HEK293 (cell line): Measurements from ENCODE around the gene NPTN.

Source experiments
- CTCF ChIA-PET: fragments of 350-600 bp; formaldehyde crosslinking; extraction: SDS; loops from one replicate; lab custom pipeline; 2021; ENCODE audit warnings: antibody characterized with exemption; lab: Yijun Ruan, JAX
- POLR2A ChIA-PET: fragments of 300-600 bp; formaldehyde crosslinking; extraction: SDS; loops from one replicate; lab custom pipeline; 2020; ENCODE audit warnings: antibody characterized with exemption, inconsistent platforms; lab: Yijun Ruan, JAX
- H3K27ac ChIP-seq: fragments of 200-500 bp; sonication (Bioruptor generic); 2 replicates; pipeline ENCODE4 v1.5.1; 2014; ENCODE audit warnings: low read depth, low read length, control low read depth, inconsistent platforms; ENCODE audit errors: extremely low read depth
- H3K36me3 ChIP-seq, 2 experiments: fragments of 200-500 bp in 1 of 2; sonication (Bioruptor generic) in 1 of 2; 1 replicate in 1 of 2; 2 replicates in 1 of 2; pipeline ENCODE4 v1.5.1; 2014 to 2017; ENCODE audit warnings: inconsistent platforms in 2 of 2, low read length in 2 of 2; ENCODE audit not compliant: control insufficient read depth in 2 of 2, insufficient read depth in 1 of 2
- H3K4me1 ChIP-seq: fragments of 200-500 bp; sonication (Bioruptor generic); 2 replicates; pipeline ENCODE4 v1.5.1; 2014; ENCODE audit warnings: mild to moderate bottlenecking, low read length, inconsistent platforms; ENCODE audit not compliant: control insufficient read depth, insufficient read depth
- H3K4me3 ChIP-seq: 2 replicates; pipeline ENCODE4 v1.5.1; 2011; ENCODE audit warnings: low read depth, mild to moderate bottlenecking, control low read depth, low read length, moderate library complexity
- H3K9me3 ChIP-seq: fragments of 200-500 bp; sonication (Bioruptor generic); 2 replicates; pipeline ENCODE4 v1.5.1; 2014; ENCODE audit warnings: low read depth, low read length, inconsistent platforms; ENCODE audit not compliant: control insufficient read depth, insufficient read depth
- INSM2 ChIP-seq: fragments of 450-650 bp; formaldehyde crosslinking; IDR thresholded peaks from 2 replicates; pipeline ENCODE4 v1.5.1; 2016; ENCODE audit warnings: missing biosample characterization, missing genetic modification characterization
- PRDM1 ChIP-seq: fragments of 450-650 bp; formaldehyde crosslinking; IDR thresholded peaks from 2 replicates; pipeline ENCODE4; 2016; ENCODE audit warnings: missing biosample characterization, missing genetic modification characterization
- PRDM6 ChIP-seq: fragments of 450-650 bp; formaldehyde crosslinking; IDR thresholded peaks from 2 replicates; pipeline ENCODE4 v1.5.1; 2017; ENCODE audit warnings: missing biosample characterization, missing genetic modification characterization
- TSHZ1 ChIP-seq: fragments of 450-650 bp; formaldehyde crosslinking; IDR thresholded peaks from 2 replicates; pipeline ENCODE4 v1.5.1; 2016; ENCODE audit warnings: missing biosample characterization, missing genetic modification characterization, borderline replicate concordance
- ZEB2 ChIP-seq: fragments of 450-650 bp; formaldehyde crosslinking; IDR thresholded peaks from 2 replicates; pipeline ENCODE4 v1.5.1; 2016; ENCODE audit warnings: missing biosample characterization, missing genetic modification characterization
- ZFP3 ChIP-seq: fragments of 450-650 bp; formaldehyde crosslinking; IDR thresholded peaks from 2 replicates; pipeline ENCODE4 v1.5.1; 2016; ENCODE audit warnings: low read depth, missing biosample characterization, missing genetic modification characterization
- ZNF146 ChIP-seq: fragments of 450-650 bp; formaldehyde crosslinking; IDR thresholded peaks from 2 replicates; pipeline ENCODE4 v1.5.1; 2016; ENCODE audit warnings: missing biosample characterization, missing genetic modification characterization
- ZNF155 ChIP-seq: fragments of 450-650 bp; formaldehyde crosslinking; IDR thresholded peaks from 2 replicates; pipeline ENCODE4 v1.5.1; 2016; ENCODE audit warnings: missing biosample characterization, missing genetic modification characterization
- ZNF16 ChIP-seq: fragments of 450-650 bp; formaldehyde crosslinking; IDR thresholded peaks from 2 replicates; pipeline ENCODE4 v1.5.1; 2016; ENCODE audit warnings: low read depth, missing biosample characterization, missing genetic modification characterization
- ZNF2 ChIP-seq: fragments of 450-650 bp; formaldehyde crosslinking; IDR thresholded peaks from 2 replicates; pipeline ENCODE4 v1.5.1; 2016; ENCODE audit warnings: missing biosample characterization, missing genetic modification characterization
- ZNF23 ChIP-seq: fragments of 450-650 bp; formaldehyde crosslinking; IDR thresholded peaks from 2 replicates; pipeline ENCODE4 v1.5.1; 2016; ENCODE audit warnings: missing biosample characterization, missing genetic modification characterization, borderline replicate concordance
- ZNF24 ChIP-seq: fragments of 450-650 bp; formaldehyde crosslinking; IDR thresholded peaks from 2 replicates; pipeline ENCODE4 v1.5.1; 2016; ENCODE audit warnings: missing biosample characterization, missing genetic modification characterization
- ZNF266 ChIP-seq: fragments of 450-650 bp; formaldehyde crosslinking; IDR thresholded peaks from 2 replicates; pipeline ENCODE4 v1.5.1; 2016; ENCODE audit warnings: missing biosample characterization, missing genetic modification characterization, low read depth
- ZNF362 ChIP-seq: fragments of 450-650 bp; formaldehyde crosslinking; IDR thresholded peaks from 2 replicates; pipeline ENCODE4 v1.5.1; 2016; ENCODE audit warnings: missing biosample characterization, missing genetic modification characterization
- ZNF366 ChIP-seq: fragments of 450-650 bp; formaldehyde crosslinking; conservative IDR thresholded peaks from 2 replicates; pipeline ENCODE4 v1.5.1; 2016; ENCODE audit warnings: missing biosample characterization, missing genetic modification characterization
- ZNF423 ChIP-seq: fragments of 450-650 bp; formaldehyde crosslinking; IDR thresholded peaks from 2 replicates; pipeline ENCODE4 v1.5.1; 2016; ENCODE audit warnings: missing biosample characterization, missing genetic modification characterization
- ZNF426 ChIP-seq: fragments of 450-650 bp; formaldehyde crosslinking; IDR thresholded peaks from 2 replicates; pipeline ENCODE4 v1.5.1; 2017; ENCODE audit warnings: missing biosample characterization, missing genetic modification characterization, mild to moderate bottlenecking, inconsistent platforms, moderate library complexity
- ZNF488 ChIP-seq: fragments of 450-650 bp; formaldehyde crosslinking; IDR thresholded peaks from 2 replicates; pipeline ENCODE4 v1.5.1; 2016; ENCODE audit warnings: missing biosample characterization, missing genetic modification characterization
- ZNF596 ChIP-seq: fragments of 450-650 bp; IDR thresholded peaks from 2 replicates; pipeline ENCODE4 v1.5.0; 2018; ENCODE audit warnings: missing biosample characterization, mild to moderate bottlenecking, missing genetic modification characterization, moderate library complexity
- ZNF600 ChIP-seq: fragments of 450-650 bp; formaldehyde crosslinking; IDR thresholded peaks from 2 replicates; pipeline ENCODE4 v1.5.1; 2016; ENCODE audit warnings: missing biosample characterization, missing genetic modification characterization
- ZNF623 ChIP-seq: fragments of 450-650 bp; formaldehyde crosslinking; IDR thresholded peaks from 2 replicates; pipeline ENCODE4 v1.5.1; 2016; ENCODE audit warnings: missing biosample characterization, missing genetic modification characterization
- ZNF629 ChIP-seq: fragments of 450-650 bp; formaldehyde crosslinking; IDR thresholded peaks from 2 replicates; pipeline ENCODE4 v1.5.1; 2017; ENCODE audit warnings: missing biosample characterization, missing genetic modification characterization
- ZNF660 ChIP-seq: fragments of 450-650 bp; IDR thresholded peaks from 2 replicates; pipeline ENCODE4 v1.5.1; 2018; ENCODE audit warnings: missing biosample characterization, mild to moderate bottlenecking, missing genetic modification characterization
- ZNF664 ChIP-seq: fragments of 450-650 bp; formaldehyde crosslinking; IDR thresholded peaks from 2 replicates; pipeline ENCODE4 v1.5.1; 2016; ENCODE audit warnings: missing biosample characterization, missing genetic modification characterization
- ZNF76 ChIP-seq: fragments of 450-650 bp; formaldehyde crosslinking; IDR thresholded peaks from 2 replicates; pipeline ENCODE4; 2016; ENCODE audit warnings: low read depth, missing biosample characterization, missing genetic modification characterization, borderline replicate concordance
- ZSCAN4 ChIP-seq: fragments of 450-650 bp; formaldehyde crosslinking; IDR thresholded peaks from 2 replicates; pipeline ENCODE4 v1.5.1; 2017; ENCODE audit warnings: missing biosample characterization, missing genetic modification characterization

Gene NPTN

GRCh38 chr15:73629798-73630429, 3.3 kb downstream of the NPTN start:
- Histone ChIP-seq H3K27ac (0 out of 2 replicates have a peak overlapping the region, but pooled peaks have one; percentile 0), H3K4me1 (peaks cover 61% of the 10 kb centered on the region), H3K9me3 (no peaks in the 10 kb centered on the region), H3K36me3 (no peaks in the 10 kb centered on the region), H3K4me3 (no peak overlapping the region)
- ChIA-PET POLR2A (interaction anchor here (1.3 kb wide), 2 partner anchors 60 to 260 kb away, joined by 3 read pairs; no protein-coding TSS in a partner anchor), CTCF (interaction anchor here (1.1 to 20.6 kb wide), 4 partner anchors 9 to 267 kb away, joined by 3 to 543 read pairs (median 202); no protein-coding TSS in a partner anchor)
- TF ChIP-seq ZNF146 (tag by site-specific recombination) = no peak
- no peak for TF ChIP-seq ZNF76
- no peak for TF ChIP-seq ZNF362 (tag by site-specific recombination)
- peak; percentile 59; the same call in 1 of the 2 replicates for TF ChIP-seq ZNF660
- peak; percentile 90 for TF ChIP-seq ZNF600 (tag by site-specific recombination)
- TF ChIP-seq ZEB2 = peak; percentile 72; the same call in 1 of the 2 replicates
- no peak for TF ChIP-seq ZNF423 (tag by site-specific recombination)
- TF ChIP-seq ZNF266 (tag by site-specific recombination) = no peak
- TF ChIP-seq INSM2 = 0 out of 2 replicates have a peak, but pooled peaks have one; percentile 14
- TF ChIP-seq ZNF366 (tag by site-specific recombination) = peak; percentile 53
- no peak for TF ChIP-seq ZNF426 (tag by site-specific recombination)
- TF ChIP-seq PRDM1 (tag by site-specific recombination) = peak; percentile 30; the same call in 1 of the 2 replicates
- TF ChIP-seq TSHZ1 = peak; percentile 89
- no peak for TF ChIP-seq ZNF23 (tag by site-specific recombination)
- TF ChIP-seq ZFP3 (tag by site-specific recombination) = no peak
- TF ChIP-seq ZNF488 = no peak
- 0 out of 2 replicates have a peak, but pooled peaks have one; percentile 38 for TF ChIP-seq ZNF24 (tag by site-specific recombination)
- no peak for TF ChIP-seq ZSCAN4
- no peak for TF ChIP-seq ZNF623 (tag by site-specific recombination)
- TF ChIP-seq ZNF2 (tag by site-specific recombination) = no peak
- no peak for TF ChIP-seq ZNF155 (tag by site-specific recombination)
- no peak for TF ChIP-seq ZNF16 (tag by site-specific recombination)
- no peak for TF ChIP-seq ZNF596 (tag by site-specific recombination)
- no peak; the same call in 1 of the 2 replicates for TF ChIP-seq ZNF629 (tag by site-specific recombination)
- TF ChIP-seq PRDM6 = peak; percentile 4; the same call in 1 of the 2 replicates
- peak; percentile 98 for TF ChIP-seq ZNF664 (tag by site-specific recombination)
